Glutamatergic neuron (in vitro differentiated cells): ENCODE results near the gene RESF1. TPM values are rescaled to one million over a fixed set of nuclear protein-coding genes. Genes with fewer than 3 reads are reported as not detected.
A peak's percentile ranks its signal among the peaks of the same experiment; 100 is the strongest.

Experiments
- DNase-seq: peaks from one replicate; pipeline ENCODE4 v3.0.0; 2022
- H3K27ac Mint-ChIP-seq: one replicate; pipeline ENCODE4 v1.8.0; 2020; ENCODE audit warnings: mild to moderate bottlenecking, mixed read lengths, inconsistent platforms; ENCODE audit not compliant: unreplicated experiment
- H3K27me3 Mint-ChIP-seq: one replicate; pipeline ENCODE4 v1.8.0; 2020; ENCODE audit warnings: mild to moderate bottlenecking, moderate library complexity, mixed read lengths, inconsistent platforms; ENCODE audit not compliant: unreplicated experiment
- H3K36me3 Mint-ChIP-seq: one replicate; pipeline ENCODE4 v1.8.0; 2020; ENCODE audit warnings: mild to moderate bottlenecking, mixed read lengths, inconsistent platforms; ENCODE audit not compliant: unreplicated experiment
- H3K4me1 Mint-ChIP-seq: one replicate; pipeline ENCODE4 v1.8.0; 2020; ENCODE audit warnings: mild to moderate bottlenecking, low read depth, mixed read lengths, inconsistent platforms; ENCODE audit not compliant: unreplicated experiment
- H3K4me3 Mint-ChIP-seq: one replicate; pipeline ENCODE4 v1.8.0; 2020; ENCODE audit warnings: mild to moderate bottlenecking, mixed read lengths, inconsistent platforms; ENCODE audit not compliant: unreplicated experiment
- H3K9me3 Mint-ChIP-seq: one replicate; pipeline ENCODE4 v1.8.0; 2020; ENCODE audit warnings: mild to moderate bottlenecking, moderate library complexity, mixed read lengths, inconsistent platforms; ENCODE audit not compliant: unreplicated experiment
- CTCF ChIP-seq: fragments of 200-600 bp; sonication (generic); IDR thresholded peaks from one replicate; pipeline ENCODE4 v1.5.0; 2021; ENCODE audit not compliant: partially characterized antibody, unreplicated experiment
- total RNA-seq: library from RNA; stranded (reverse); fragmentation: NEBNext Ultra II Directional; extraction: Animal tissue kit (Norgen Biotek cat#: 25700); gene quantifications from one replicate; pipeline ENCODE4 v1.2.1, GENCODE V29; 2021; ENCODE audit not compliant: unreplicated experiment

The RESF1 gene
- total RNA-seq, 1 donor from 2014 or later, result 38.3 TPM

- peaks cover 12% of the 10 kb centered on the region for H3K27me3 Mint-ChIP-seq
- peaks cover 16% of the 10 kb centered on the region for H3K4me1 Mint-ChIP-seq
- DNase-seq, result peak; percentile 73
- H3K36me3 Mint-ChIP-seq, result peaks cover 7% of the 10 kb centered on the region
- no peak for TF ChIP-seq CTCF
- H3K27ac Mint-ChIP-seq, result peak overlapping the region; percentile 84
- H3K9me3 Mint-ChIP-seq, result peaks cover 6% of the 10 kb centered on the region
- peak overlapping the region; percentile 89 for H3K4me3 Mint-ChIP-seq
These were observed 631 bp downstream of the RESF1 start for GRCh38 chr12:31959701-31960391.

- H3K4me1 Mint-ChIP-seq, result peaks cover 16% of the 10 kb centered on the region
- H3K27me3 Mint-ChIP-seq, result peaks cover 12% of the 10 kb centered on the region
- no peak for DNase-seq
- H3K27ac Mint-ChIP-seq, result peak overlapping the region; percentile 46
- peak overlapping the region; percentile 89 for H3K4me3 Mint-ChIP-seq
- H3K9me3 Mint-ChIP-seq, result peaks cover 8% of the 10 kb centered on the region
- no peak for TF ChIP-seq CTCF
- H3K36me3 Mint-ChIP-seq, result peaks cover 8% of the 10 kb centered on the region
These were observed 1.9 kb downstream of the RESF1 start for GRCh38 chr12:31961137-31961536.

- Mint-ChIP-seq H3K4me3 (peak overlapping the region; percentile 89), H3K36me3 (peaks cover 8% of the 10 kb centered on the region), H3K9me3 (peaks cover 8% of the 10 kb centered on the region), H3K27me3 (peaks cover 8% of the 10 kb centered on the region), H3K4me1 (peaks cover 16% of the 10 kb centered on the region), H3K27ac (no peak overlapping the region)
- no peak for TF ChIP-seq CTCF
- no peak for DNase-seq
These were observed 2.9 kb downstream of the RESF1 start for GRCh38 chr12:31962076-31962475.

- Mint-ChIP-seq H3K36me3 (peaks cover 8% of the 10 kb centered on the region), H3K4me3 (no peak overlapping the region), H3K27ac (no peak overlapping the region), H3K9me3 (peaks cover 3% of the 10 kb centered on the region), H3K27me3 (no peaks in the 10 kb centered on the region), H3K4me1 (peaks cover 13% of the 10 kb centered on the region)
- no peak for DNase-seq
- no peak for TF ChIP-seq CTCF
These were observed 5.1 kb downstream of the RESF1 start for GRCh38 chr12:31964280-31964679.

GRCh38 chr12:31965090-31965489 lies 5.9 kb downstream of the RESF1 start:
- H3K36me3 Mint-ChIP-seq, result peaks cover 8% of the 10 kb centered on the region
- no peak for DNase-seq
- peaks cover 3% of the 10 kb centered on the region for H3K9me3 Mint-ChIP-seq
- H3K4me1 Mint-ChIP-seq, result peaks cover 13% of the 10 kb centered on the region
- H3K27ac Mint-ChIP-seq, result no peak overlapping the region
- no peak for TF ChIP-seq CTCF
- H3K4me3 Mint-ChIP-seq, result no peak overlapping the region
- no peaks in the 10 kb centered on the region for H3K27me3 Mint-ChIP-seq
